ENCODE measurements around the gene GABRA4. TPM values are rescaled to one million over a fixed set of nuclear protein-coding genes. Genes with fewer than 3 reads are reported as not detected.

The GABRA4 gene
- 0.71 TPM for total RNA-seq
- 0.23 TPM for polyA plus RNA-seq
- long read RNA-seq, donor 1 = 0 reads
- long read RNA-seq, donor 2 = 0 reads
- long read RNA-seq, donor 3, full-length matches to known transcripts = 2 of 2 reads
- long read RNA-seq, donor 3, partial matches to known transcripts = 0 of 2 reads
- long read RNA-seq, donor 3, other reads (novel, unspliced or antisense) = 0 of 2 reads
- long read RNA-seq, donor 4 = 0 reads
- long read RNA-seq, donor 5 = 0 reads
- long read RNA-seq, donor 6 = 0 reads
- long read RNA-seq, donor 7 = 0 reads
- long read RNA-seq, donor 8 = 0 reads
- long read RNA-seq, donor 9 = 0 reads
- long read RNA-seq, donor 10 = 0 reads

DNA sequence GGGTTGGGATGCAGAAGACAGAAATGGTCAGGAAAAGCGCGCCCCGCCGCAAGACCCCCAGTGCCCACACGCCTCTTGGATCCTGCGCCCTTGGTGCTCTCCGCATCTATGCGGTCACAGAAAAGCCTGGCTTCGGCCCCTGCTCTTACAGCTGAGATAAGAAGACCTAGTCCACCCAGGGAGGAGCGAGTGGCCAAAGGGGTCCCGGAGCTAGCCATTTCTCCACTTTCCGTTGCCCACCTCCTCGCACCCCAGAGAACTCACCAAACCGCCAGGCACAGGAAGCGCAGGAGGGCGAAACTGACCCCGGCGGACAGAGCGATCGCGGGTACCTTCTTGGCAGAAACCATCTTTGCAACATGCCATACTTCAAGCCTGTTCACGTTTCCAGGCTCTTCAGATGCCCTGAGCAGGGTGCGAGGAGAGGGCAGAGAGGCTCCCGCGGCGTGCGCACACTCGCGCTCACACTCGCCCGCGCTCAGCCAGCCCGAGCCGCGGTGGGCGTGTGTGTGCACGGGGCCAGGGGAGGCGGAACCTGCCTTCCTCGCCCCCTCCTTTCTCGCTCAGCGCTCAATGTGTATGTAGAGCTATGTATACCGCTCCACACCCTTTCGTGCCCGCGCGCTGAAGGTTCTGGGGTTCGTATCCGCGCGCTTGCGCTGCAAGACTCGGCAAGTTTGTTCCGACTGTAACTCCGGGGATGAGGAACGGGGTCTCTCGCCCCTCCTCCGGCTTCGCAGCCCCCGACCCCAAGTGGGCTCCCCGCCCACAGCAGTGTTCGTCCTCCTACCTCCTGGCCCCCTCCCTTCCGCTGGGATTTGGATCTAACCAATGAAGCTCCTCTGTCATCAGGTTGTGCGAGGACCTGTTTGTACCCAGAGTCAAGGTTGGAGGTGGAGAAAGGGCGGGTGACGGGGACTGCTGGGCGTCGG, at the start of gene GABRA4:
Gene GABRA4 (minus strand): TSS at position 507 of the 932 bp plus-strand sequence. CDS start 157 bp downstream, at position 350.
- Histone ChIP-seq H3K4me1 (ENCODE audit: control insufficient read depth in 2 of 2, insufficient read depth in 2 of 2, low read length in 2 of 2) (no peaks in the 10 kb centered on the region), H3K4me3 (ENCODE audit: low read length in 2 of 2) (peak within 1 kb of the TSS in 1 of 2 donors; percentile 13), H3K27ac (ENCODE audit: low read depth in 1 of 2, low read length in 1 of 2) (no peak within 1 kb of the TSS), H3K27me3 (ENCODE audit: control insufficient read depth in 2 of 2, insufficient read depth in 1 of 2, low read length in 1 of 2) (peaks cover 18 to 33% of the 10 kb centered on the region in 2 donors), H3K36me3 (ENCODE audit: control insufficient read depth in 2 of 2, insufficient read depth in 2 of 2, low read length in 1 of 2) (no peaks in the 10 kb centered on the region), H3K9me3 (ENCODE audit: control insufficient read depth in 2 of 2, insufficient read depth in 1 of 2, low read length in 1 of 2) (peaks cover 0 to 4% of the 10 kb centered on the region in 2 donors)
- WGBS = 4% methylated on average over 67 of the region's 67 CpGs
- DNase-seq (ENCODE audit: low read depth in 6 of 9, low spot score in 9 of 9) = no peak

DNA sequence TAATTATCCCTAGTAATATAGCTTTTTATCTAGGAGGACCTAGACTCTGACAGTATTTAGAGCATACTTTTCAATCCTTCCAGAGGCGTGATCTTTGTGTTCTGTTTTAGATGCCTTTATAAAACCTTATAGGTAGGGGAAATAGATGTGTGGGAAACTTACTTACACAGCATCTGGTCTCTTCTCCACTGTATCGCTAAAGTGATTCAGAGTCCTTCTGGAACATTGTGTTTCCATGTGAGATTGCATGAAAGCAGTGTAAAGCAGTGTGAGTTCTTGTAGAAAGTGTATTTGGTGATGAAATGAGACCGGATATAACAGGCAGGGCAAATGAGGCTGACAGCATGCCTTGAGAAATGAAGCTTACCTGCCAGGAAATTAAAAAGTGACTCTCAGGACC, 47.4 kb upstream of the GABRA4 start:
- Histone ChIP-seq H3K4me1 (ENCODE audit: control insufficient read depth in 2 of 2, insufficient read depth in 2 of 2, low read length in 2 of 2) (no peaks in the 10 kb centered on the region), H3K9me3 (ENCODE audit: control insufficient read depth in 2 of 2, insufficient read depth in 1 of 2, low read length in 1 of 2) (no peaks in the 10 kb centered on the region), H3K36me3 (ENCODE audit: control insufficient read depth in 2 of 2, insufficient read depth in 2 of 2, low read length in 1 of 2) (no peaks in the 10 kb centered on the region), H3K27me3 (ENCODE audit: control insufficient read depth in 2 of 2, insufficient read depth in 1 of 2, low read length in 1 of 2) (no peaks in the 10 kb centered on the region), H3K27ac (ENCODE audit: low read depth in 1 of 2, low read length in 1 of 2) (no peak overlapping the region), H3K4me3 (ENCODE audit: low read length in 2 of 2) (no peak overlapping the region)
- 91% methylated on average over 3 of the region's 3 CpGs for WGBS
- DNase-seq (ENCODE audit: low read depth in 6 of 9, low spot score in 9 of 9) = no peak

DNA sequence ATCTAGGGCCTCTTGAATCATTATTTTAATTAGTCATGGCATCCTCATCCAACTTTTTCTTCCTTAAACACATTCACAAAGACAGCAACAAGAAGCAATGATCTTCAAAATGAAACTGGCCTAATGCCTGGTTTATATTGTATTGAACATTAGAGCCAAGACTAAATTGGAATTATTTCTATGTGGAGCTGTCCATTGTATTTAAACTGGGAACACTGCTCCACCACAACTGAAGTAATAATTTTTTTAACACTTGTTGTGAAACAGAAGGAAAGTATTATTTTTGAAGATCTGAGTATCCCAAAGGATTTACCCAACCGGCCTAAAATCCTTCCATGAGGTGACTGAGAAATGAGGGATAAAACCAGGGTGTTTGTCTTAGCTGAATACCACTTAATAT, 44.9 kb upstream of the GABRA4 start:
- no peaks in the 10 kb centered on the region for H3K36me3 ChIP-seq (ENCODE audit: control insufficient read depth in 2 of 2, insufficient read depth in 2 of 2, low read length in 1 of 2)
- 86% methylated on average over 1 of the region's 1 CpG for WGBS
- no peaks in the 10 kb centered on the region for H3K9me3 ChIP-seq (ENCODE audit: control insufficient read depth in 2 of 2, insufficient read depth in 1 of 2, low read length in 1 of 2)
- H3K4me3 ChIP-seq (ENCODE audit: low read length in 2 of 2) = no peak overlapping the region
- peaks cover 0 to under 1% of the 10 kb centered on the region in 2 donors for H3K27me3 ChIP-seq (ENCODE audit: control insufficient read depth in 2 of 2, insufficient read depth in 1 of 2, low read length in 1 of 2)
- DNase-seq (ENCODE audit: low read depth in 6 of 9, low spot score in 9 of 9) = no peak
- H3K27ac ChIP-seq (ENCODE audit: low read depth in 1 of 2, low read length in 1 of 2) = no peak overlapping the region
- H3K4me1 ChIP-seq (ENCODE audit: control insufficient read depth in 2 of 2, insufficient read depth in 2 of 2, low read length in 2 of 2) = no peaks in the 10 kb centered on the region

DNA sequence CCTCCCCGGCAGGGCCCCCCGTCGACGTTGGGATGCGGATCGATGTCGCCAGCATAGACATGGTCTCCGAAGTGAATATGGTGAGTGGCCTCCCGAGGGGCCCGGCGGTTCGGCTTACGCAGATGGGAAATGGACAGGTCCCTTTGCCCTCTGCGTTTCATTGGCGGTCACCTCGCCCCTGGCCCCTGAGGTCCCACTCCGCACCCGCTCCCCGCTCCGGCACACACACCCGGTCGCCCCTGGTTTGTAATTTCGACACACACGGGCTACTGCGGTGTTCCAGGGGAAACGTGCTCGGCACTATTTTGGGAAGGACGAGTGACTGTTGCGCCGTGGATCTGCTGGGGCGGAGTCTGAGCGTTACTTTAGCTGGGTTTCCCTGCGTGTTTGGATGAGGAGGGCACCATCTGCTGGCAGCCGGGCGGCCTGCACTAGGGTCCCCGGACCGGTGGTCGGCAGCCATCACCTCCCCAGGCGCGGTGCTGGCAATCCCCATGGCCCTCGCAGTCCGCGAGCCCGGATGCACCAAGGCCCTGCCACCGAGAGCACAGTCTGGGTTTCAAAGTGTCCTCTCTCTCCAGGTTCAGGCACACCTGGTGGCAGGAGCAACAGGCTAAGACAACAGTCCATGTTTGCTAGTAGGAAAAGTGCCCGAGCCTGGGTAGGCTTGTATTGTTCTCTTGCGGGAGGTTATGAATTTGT, 39.2 kb upstream of the GABRA4 start:
- Histone ChIP-seq H3K36me3 (ENCODE audit: control insufficient read depth in 2 of 2, insufficient read depth in 2 of 2, low read length in 1 of 2) (no peaks in the 10 kb centered on the region), H3K9me3 (ENCODE audit: control insufficient read depth in 2 of 2, insufficient read depth in 1 of 2, low read length in 1 of 2) (peaks cover 0 to 1% of the 10 kb centered on the region in 2 donors), H3K27ac (ENCODE audit: low read depth in 1 of 2, low read length in 1 of 2) (no peak overlapping the region), H3K4me3 (ENCODE audit: low read length in 2 of 2) (peak overlapping the region in 1 of 2 donors; percentile 24), H3K27me3 (ENCODE audit: control insufficient read depth in 2 of 2, insufficient read depth in 1 of 2, low read length in 1 of 2) (peaks cover 14 to 32% of the 10 kb centered on the region in 2 donors), H3K4me1 (ENCODE audit: control insufficient read depth in 2 of 2, insufficient read depth in 2 of 2, low read length in 2 of 2) (peaks cover 3 to 7% of the 10 kb centered on the region in 2 donors)
- 4% methylated on average over 47 of the region's 47 CpGs for WGBS
- DNase-seq (ENCODE audit: low read depth in 6 of 9, low spot score in 9 of 9) = peak in 3 of 9 donors; percentile 6 to 33 (median 18)

DNA sequence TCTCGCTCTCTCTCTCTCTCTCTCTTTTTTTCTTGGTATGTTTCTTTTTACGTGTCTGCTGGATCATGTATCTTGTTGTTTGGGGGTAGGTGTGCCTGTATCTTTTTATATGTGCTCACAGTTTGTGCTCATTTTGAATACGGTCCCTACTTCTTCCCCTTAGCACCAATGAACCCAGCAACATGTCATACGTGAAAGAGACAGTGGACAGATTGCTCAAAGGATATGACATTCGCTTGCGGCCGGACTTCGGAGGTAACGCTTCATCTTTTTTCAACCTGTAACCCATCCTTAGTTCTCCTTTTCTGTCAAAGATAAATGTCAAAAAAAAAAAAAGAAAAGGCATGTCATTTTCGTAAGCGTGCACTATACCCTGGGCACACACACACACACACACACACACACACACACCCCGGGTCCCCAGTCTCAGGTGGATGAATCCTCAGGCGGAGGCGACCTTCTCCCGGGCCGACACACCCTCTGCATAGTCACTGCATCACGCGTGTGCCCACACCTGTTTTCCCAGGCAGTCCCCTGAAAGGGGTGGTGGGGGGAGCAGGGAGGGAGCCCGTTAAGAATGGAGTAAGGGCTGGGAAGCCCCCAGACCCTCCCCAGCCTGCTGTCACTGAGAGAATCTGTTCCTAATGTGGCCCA, 38.5 kb upstream of the GABRA4 start:
- Histone ChIP-seq H3K27me3 (ENCODE audit: control insufficient read depth in 2 of 2, insufficient read depth in 1 of 2, low read length in 1 of 2) (peaks cover 14 to 32% of the 10 kb centered on the region in 2 donors), H3K36me3 (ENCODE audit: control insufficient read depth in 2 of 2, insufficient read depth in 2 of 2, low read length in 1 of 2) (no peaks in the 10 kb centered on the region), H3K4me1 (ENCODE audit: control insufficient read depth in 2 of 2, insufficient read depth in 2 of 2, low read length in 2 of 2) (peaks cover 3 to 7% of the 10 kb centered on the region in 2 donors), H3K27ac (ENCODE audit: low read depth in 1 of 2, low read length in 1 of 2) (no peak overlapping the region), H3K9me3 (ENCODE audit: control insufficient read depth in 2 of 2, insufficient read depth in 1 of 2, low read length in 1 of 2) (peaks cover 0 to 1% of the 10 kb centered on the region in 2 donors), H3K4me3 (ENCODE audit: low read length in 2 of 2) (no peak overlapping the region)
- no peak for DNase-seq (ENCODE audit: low read depth in 6 of 9, low spot score in 9 of 9)
- 3% methylated on average over 19 of the region's 19 CpGs for WGBS

DNA sequence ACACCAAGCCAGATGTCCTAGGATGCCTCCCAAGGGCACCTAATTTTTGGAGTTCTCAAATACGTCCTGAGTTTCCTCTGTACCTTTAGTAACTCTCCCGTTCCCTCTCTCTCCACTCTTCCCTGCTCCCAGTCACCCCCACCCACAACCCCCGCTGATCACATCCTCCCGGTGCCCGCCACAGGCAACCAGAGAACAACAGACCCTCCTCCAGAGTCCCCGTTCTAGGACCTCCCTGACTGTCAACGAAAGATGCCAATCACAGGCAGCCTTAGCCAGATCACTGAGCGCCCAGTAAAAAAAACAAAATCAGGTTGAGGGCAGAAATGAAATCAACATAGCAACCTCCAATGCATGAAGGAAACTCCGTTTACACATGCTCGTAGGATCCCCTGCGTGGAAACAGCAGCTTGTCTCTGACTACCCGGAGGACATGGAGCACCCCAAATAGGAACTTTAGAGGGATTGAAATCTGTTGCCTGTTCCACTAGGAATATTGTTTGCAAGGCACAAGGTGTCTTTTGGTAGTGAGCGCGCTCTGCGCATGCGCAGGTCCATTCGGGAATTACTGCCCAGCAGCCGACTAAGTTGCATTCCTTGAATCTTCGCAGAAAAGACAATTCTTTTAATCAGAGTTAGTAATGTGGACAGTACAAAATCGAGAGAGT, 37.8 kb upstream of the GABRA4 start, which contains the start of gene GABRB1:
Gene GABRB1 (plus strand): TSS at position 557 of the 668 bp plus-strand sequence.
- peak in 1 of 9 donors; percentile 6 for DNase-seq (ENCODE audit: low read depth in 6 of 9, low spot score in 9 of 9)

DNA sequence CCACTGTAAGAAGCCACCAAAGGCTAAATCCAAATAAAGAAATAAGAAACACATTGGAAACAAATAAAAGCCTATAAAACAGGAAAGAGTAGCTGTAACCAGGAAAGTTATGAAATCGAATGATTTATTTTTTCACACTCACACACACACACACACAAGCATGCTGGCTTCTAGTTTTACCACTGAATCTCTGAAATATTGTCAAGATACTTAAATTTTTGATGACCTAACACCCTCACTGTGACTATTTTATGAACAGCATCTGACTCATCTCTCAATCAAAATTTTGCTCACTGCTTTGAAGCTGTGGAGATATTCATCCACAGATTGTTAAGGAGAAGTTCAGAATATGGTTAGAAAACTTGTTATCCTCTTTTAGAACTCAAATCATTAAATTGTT, 24.1 kb upstream of the GABRA4 start:
- 89% methylated on average over 1 of the region's 1 CpG for WGBS
- H3K4me1 ChIP-seq (ENCODE audit: control insufficient read depth in 2 of 2, insufficient read depth in 2 of 2, low read length in 2 of 2) = no peaks in the 10 kb centered on the region

More for the DNA sequence above, 37.8 kb upstream of the GABRA4 start, which contains the start of gene GABRB1:
- Histone ChIP-seq H3K27me3 (ENCODE audit: control insufficient read depth in 2 of 2, insufficient read depth in 1 of 2, low read length in 1 of 2) (peaks cover 14 to 32% of the 10 kb centered on the region in 2 donors), H3K27ac (ENCODE audit: low read depth in 1 of 2, low read length in 1 of 2) (no peak within 1 kb of the TSS), H3K4me3 (ENCODE audit: low read length in 2 of 2) (peak within 1 kb of the TSS in 1 of 2 donors; percentile 24), H3K9me3 (ENCODE audit: control insufficient read depth in 2 of 2, insufficient read depth in 1 of 2, low read length in 1 of 2) (peaks cover 0 to 1% of the 10 kb centered on the region in 2 donors), H3K36me3 (ENCODE audit: control insufficient read depth in 2 of 2, insufficient read depth in 2 of 2, low read length in 1 of 2) (no peaks in the 10 kb centered on the region), H3K4me1 (ENCODE audit: control insufficient read depth in 2 of 2, insufficient read depth in 2 of 2, low read length in 2 of 2) (peaks cover 3 to 7% of the 10 kb centered on the region in 2 donors)
- 7% methylated on average over 20 of the region's 20 CpGs for WGBS

DNA sequence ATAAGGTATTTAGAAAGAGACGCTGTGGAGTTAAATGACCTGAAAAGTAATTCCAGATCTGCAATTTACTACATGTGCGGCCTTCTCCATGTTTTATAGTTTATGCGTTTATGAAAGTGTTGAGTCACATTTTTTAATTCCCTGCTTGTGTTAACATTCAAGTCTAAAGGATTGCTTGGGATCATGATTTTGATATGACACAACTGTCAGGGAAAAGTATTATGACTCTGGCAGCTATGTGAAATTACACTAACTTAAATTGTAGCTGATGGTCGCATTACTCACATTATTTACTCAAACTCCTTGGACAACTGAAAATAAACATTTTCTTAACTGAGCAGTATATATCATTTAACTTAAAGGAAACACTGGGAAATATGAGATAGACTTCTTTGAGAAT, 23.7 kb upstream of the GABRA4 start:
- H3K27ac ChIP-seq (ENCODE audit: low read depth in 1 of 2, low read length in 1 of 2) = no peak overlapping the region
- no peaks in the 10 kb centered on the region for H3K36me3 ChIP-seq (ENCODE audit: control insufficient read depth in 2 of 2, insufficient read depth in 2 of 2, low read length in 1 of 2)
- no peak for DNase-seq (ENCODE audit: low read depth in 6 of 9, low spot score in 9 of 9)
- H3K9me3 ChIP-seq (ENCODE audit: control insufficient read depth in 2 of 2, insufficient read depth in 1 of 2, low read length in 1 of 2) = no peaks in the 10 kb centered on the region
- no peaks in the 10 kb centered on the region for H3K4me1 ChIP-seq (ENCODE audit: control insufficient read depth in 2 of 2, insufficient read depth in 2 of 2, low read length in 2 of 2)
- no peak overlapping the region for H3K4me3 ChIP-seq (ENCODE audit: low read length in 2 of 2)
- no peaks in the 10 kb centered on the region for H3K27me3 ChIP-seq (ENCODE audit: control insufficient read depth in 2 of 2, insufficient read depth in 1 of 2, low read length in 1 of 2)
- 97% methylated on average over 4 of the region's 4 CpGs for WGBS

More for the DNA sequence above, 24.1 kb upstream of the GABRA4 start:
- no peak for DNase-seq (ENCODE audit: low read depth in 6 of 9, low spot score in 9 of 9)
- H3K27me3 ChIP-seq (ENCODE audit: control insufficient read depth in 2 of 2, insufficient read depth in 1 of 2, low read length in 1 of 2) = no peaks in the 10 kb centered on the region
- no peaks in the 10 kb centered on the region for H3K36me3 ChIP-seq (ENCODE audit: control insufficient read depth in 2 of 2, insufficient read depth in 2 of 2, low read length in 1 of 2)
- H3K9me3 ChIP-seq (ENCODE audit: control insufficient read depth in 2 of 2, insufficient read depth in 1 of 2, low read length in 1 of 2) = no peaks in the 10 kb centered on the region
- H3K27ac ChIP-seq (ENCODE audit: low read depth in 1 of 2, low read length in 1 of 2) = no peak overlapping the region
- H3K4me3 ChIP-seq (ENCODE audit: low read length in 2 of 2) = no peak overlapping the region
